SK-N-SH treated with all-trans-retinoic acid at 6 μM for 48 hours (cell line): ENCODE measurements around the gene ADAMTSL3.

Experiments used
- RARB ChIP-seq: fragments of 250-450 bp; sonication (Bioruptor Pico); IDR thresholded peaks from 2 replicates; pipeline ENCODE4 v1.8.0; 2021; ENCODE audit warnings: mild to moderate bottlenecking, moderate library complexity
- ZC3H10 ChIP-seq: fragments of 250-450 bp; sonication (Bioruptor Pico); IDR thresholded peaks from 2 replicates; pipeline ENCODE4 v1.5.1; 2021; ENCODE audit warnings: mild to moderate bottlenecking, moderate library complexity
- ZFP3 ChIP-seq: fragments of 250-450 bp; sonication (Bioruptor Pico); IDR thresholded peaks from 2 replicates; pipeline ENCODE4 v1.5.0; 2020; ENCODE audit warnings: mild to moderate bottlenecking, moderate library complexity
- ZFP30 ChIP-seq: fragments of 450-650 bp; formaldehyde crosslinking; IDR thresholded peaks from 2 replicates; pipeline ENCODE4 v1.5.0; 2022; ENCODE audit warnings: mild to moderate bottlenecking, moderate library complexity
- ZNF8 ChIP-seq: fragments of 450-650 bp; formaldehyde crosslinking; IDR thresholded peaks from 2 replicates; pipeline ENCODE4 v1.5.0; 2020; ENCODE audit warnings: mild to moderate bottlenecking, moderate library complexity
- TF ChIP-seq, protein P1 (sequence below): fragments of 250-450 bp; sonication (Bioruptor Pico); IDR thresholded peaks from 2 replicates; pipeline ENCODE4 v1.5.1; 2021; ENCODE audit warnings: mild to moderate bottlenecking, moderate library complexity
- TF ChIP-seq, protein P2 (sequence below): fragments of 250-450 bp; sonication (Bioruptor Pico); IDR thresholded peaks from 2 replicates; pipeline ENCODE4 v1.5.0; 2020; ENCODE audit warnings: mild to moderate bottlenecking, moderate library complexity
- TF ChIP-seq, protein P3 (sequence below): fragments of 250-450 bp; sonication (Bioruptor Pico); IDR thresholded peaks from 2 replicates; pipeline ENCODE4 v1.8.0; 2020; ENCODE audit warnings: mild to moderate bottlenecking, moderate library complexity, borderline replicate concordance

DNA sequence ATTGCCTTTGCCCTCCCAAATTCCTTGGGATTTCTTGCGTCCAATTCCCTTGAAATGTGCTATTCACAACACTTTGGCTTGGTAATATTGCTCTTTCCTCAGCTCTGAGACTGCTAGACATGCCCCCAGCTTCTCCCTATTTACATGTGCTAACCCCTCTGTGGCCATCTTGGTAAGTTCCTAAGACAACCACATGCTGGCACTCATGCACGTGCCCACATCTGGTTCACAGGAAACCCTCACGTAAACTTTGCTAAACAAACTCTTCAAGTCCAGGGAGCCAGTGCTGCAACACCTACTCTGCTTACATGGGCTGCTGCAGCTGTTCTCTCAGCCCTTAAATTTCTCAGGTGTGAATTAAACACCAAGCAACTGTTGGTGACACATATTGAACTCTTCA lies 121.8 kb downstream of the ADAMTSL3 start:
- no peak for TF ChIP-seq ZFP3 (CRISPR knock-in tag)
- no peak for TF ChIP-seq ZFP30
- TF ChIP-seq ZC3H10 (CRISPR knock-in tag), result no peak
- TF ChIP-seq, protein P1, sequence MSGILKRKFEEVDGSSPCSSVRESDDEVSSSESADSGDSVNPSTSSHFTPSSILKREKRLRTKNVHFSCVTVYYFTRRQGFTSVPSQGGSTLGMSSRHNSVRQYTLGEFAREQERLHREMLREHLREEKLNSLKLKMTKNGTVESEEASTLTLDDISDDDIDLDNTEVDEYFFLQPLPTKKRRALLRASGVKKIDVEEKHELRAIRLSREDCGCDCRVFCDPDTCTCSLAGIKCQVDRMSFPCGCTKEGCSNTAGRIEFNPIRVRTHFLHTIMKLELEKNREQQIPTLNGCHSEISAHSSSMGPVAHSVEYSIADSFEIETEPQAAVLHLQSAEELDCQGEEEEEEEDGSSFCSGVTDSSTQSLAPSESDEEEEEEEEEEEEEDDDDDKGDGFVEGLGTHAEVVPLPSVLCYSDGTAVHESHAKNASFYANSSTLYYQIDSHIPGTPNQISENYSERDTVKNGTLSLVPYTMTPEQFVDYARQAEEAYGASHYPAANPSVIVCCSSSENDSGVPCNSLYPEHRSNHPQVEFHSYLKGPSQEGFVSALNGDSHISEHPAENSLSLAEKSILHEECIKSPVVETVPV (CRISPR knock-in tag), result no peak
- no peak for TF ChIP-seq ZNF8 (CRISPR knock-in tag)
- no peak for TF ChIP-seq RARB (CRISPR knock-in tag)
- TF ChIP-seq, protein P2, sequence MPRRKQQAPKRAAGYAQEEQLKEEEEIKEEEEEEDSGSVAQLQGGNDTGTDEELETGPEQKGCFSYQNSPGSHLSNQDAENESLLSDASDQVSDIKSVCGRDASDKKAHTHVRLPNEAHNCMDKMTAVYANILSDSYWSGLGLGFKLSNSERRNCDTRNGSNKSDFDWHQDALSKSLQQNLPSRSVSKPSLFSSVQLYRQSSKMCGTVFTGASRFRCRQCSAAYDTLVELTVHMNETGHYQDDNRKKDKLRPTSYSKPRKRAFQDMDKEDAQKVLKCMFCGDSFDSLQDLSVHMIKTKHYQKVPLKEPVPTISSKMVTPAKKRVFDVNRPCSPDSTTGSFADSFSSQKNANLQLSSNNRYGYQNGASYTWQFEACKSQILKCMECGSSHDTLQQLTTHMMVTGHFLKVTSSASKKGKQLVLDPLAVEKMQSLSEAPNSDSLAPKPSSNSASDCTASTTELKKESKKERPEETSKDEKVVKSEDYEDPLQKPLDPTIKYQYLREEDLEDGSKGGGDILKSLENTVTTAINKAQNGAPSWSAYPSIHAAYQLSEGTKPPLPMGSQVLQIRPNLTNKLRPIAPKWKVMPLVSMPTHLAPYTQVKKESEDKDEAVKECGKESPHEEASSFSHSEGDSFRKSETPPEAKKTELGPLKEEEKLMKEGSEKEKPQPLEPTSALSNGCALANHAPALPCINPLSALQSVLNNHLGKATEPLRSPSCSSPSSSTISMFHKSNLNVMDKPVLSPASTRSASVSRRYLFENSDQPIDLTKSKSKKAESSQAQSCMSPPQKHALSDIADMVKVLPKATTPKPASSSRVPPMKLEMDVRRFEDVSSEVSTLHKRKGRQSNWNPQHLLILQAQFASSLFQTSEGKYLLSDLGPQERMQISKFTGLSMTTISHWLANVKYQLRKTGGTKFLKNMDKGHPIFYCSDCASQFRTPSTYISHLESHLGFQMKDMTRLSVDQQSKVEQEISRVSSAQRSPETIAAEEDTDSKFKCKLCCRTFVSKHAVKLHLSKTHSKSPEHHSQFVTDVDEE (CRISPR knock-in tag), result no peak
- TF ChIP-seq, protein P3, sequence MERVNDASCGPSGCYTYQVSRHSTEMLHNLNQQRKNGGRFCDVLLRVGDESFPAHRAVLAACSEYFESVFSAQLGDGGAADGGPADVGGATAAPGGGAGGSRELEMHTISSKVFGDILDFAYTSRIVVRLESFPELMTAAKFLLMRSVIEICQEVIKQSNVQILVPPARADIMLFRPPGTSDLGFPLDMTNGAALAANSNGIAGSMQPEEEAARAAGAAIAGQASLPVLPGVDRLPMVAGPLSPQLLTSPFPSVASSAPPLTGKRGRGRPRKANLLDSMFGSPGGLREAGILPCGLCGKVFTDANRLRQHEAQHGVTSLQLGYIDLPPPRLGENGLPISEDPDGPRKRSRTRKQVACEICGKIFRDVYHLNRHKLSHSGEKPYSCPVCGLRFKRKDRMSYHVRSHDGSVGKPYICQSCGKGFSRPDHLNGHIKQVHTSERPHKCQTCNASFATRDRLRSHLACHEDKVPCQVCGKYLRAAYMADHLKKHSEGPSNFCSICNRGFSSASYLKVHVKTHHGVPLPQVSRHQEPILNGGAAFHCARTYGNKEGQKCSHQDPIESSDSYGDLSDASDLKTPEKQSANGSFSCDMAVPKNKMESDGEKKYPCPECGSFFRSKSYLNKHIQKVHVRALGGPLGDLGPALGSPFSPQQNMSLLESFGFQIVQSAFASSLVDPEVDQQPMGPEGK (CRISPR knock-in tag), result no peak
